ENCODE results near the gene PLA2G4D. TPM values are rescaled to one million over a fixed set of nuclear protein-coding genes. Genes with fewer than 3 reads are reported as not detected.

PLA2G4D gene
- total RNA-seq, 1 donor from 2014 or later: 26.5 TPM

DNA sequence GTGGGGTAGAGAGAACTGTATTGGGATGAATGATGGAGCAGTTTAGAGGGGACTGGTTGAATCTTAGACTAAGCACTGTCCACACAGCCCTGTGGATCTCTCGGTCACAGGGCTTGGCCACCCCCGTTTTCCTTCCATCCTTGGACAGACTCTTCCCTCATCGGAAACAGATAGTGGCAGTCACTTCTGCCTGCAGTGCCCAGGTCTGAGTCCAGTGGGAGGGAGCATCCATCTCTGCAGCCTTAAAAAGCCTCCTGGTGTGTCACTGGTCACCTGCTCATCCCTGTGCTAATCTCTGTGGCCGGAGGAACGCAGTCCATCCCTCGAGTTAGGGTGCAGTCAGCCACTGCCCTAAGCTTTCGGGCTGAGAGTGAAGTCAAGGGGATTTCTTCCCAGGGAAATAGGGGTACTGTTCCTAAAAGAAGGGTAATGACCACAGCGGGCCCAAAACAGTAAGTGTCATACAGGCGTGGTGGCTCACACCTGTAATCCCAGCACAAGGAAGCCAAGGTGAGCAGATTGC, 32.0 kb downstream of the PLA2G4D start:
- H3K4me3 ChIP-seq: no peak overlapping the region
- TF ChIP-seq, protein P1, sequence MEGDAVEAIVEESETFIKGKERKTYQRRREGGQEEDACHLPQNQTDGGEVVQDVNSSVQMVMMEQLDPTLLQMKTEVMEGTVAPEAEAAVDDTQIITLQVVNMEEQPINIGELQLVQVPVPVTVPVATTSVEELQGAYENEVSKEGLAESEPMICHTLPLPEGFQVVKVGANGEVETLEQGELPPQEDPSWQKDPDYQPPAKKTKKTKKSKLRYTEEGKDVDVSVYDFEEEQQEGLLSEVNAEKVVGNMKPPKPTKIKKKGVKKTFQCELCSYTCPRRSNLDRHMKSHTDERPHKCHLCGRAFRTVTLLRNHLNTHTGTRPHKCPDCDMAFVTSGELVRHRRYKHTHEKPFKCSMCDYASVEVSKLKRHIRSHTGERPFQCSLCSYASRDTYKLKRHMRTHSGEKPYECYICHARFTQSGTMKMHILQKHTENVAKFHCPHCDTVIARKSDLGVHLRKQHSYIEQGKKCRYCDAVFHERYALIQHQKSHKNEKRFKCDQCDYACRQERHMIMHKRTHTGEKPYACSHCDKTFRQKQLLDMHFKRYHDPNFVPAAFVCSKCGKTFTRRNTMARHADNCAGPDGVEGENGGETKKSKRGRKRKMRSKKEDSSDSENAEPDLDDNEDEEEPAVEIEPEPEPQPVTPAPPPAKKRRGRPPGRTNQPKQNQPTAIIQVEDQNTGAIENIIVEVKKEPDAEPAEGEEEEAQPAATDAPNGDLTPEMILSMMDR (IDR thresholded peaks at IDR 0.05): no peak
- TF ChIP-seq POLR2A (IDR thresholded peaks at IDR 0.05): no peak
- no peak for TF ChIP-seq POLR2AphosphoS5 (IDR thresholded peaks at IDR 0.05; ENCODE audit: insufficient read depth in 1 of 2, low read depth in 1 of 2)
- no peaks in the 10 kb centered on the region for H3K27me3 ChIP-seq
- intact Hi-C loops (cut with DNase I): no loop called here
- peak; percentile 37 to 77 for DNase-seq (ENCODE audit: extremely low spot score in 2 of 2)
- H3K4me1 ChIP-seq: peaks cover under 1% of the 10 kb centered on the region
- H3K9me3 ChIP-seq: no peaks in the 10 kb centered on the region
- no peaks in the 10 kb centered on the region for H3K36me3 ChIP-seq
- H3K27ac ChIP-seq: no peak overlapping the region

DNA sequence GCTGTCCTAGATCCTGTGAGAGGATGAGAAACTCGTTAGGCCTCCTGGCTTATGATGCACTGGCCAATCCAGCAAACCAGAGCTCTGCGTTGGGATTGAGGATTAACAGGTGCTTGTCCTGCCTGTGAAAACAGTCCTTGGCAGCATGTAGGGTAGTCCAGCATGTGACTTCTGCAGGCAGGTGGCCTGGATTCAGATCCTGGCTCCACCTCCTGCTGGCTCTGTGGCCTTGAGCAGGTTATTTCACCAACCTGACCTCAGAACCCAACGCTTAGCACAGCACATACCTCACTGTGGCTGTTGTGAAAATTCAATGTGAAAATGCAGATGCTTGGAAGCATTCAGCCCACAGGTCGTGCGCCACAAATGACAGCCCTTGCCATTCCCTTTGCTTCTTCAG, 33.6 kb downstream of the PLA2G4D start:
- Histone ChIP-seq H3K27me3 (no peaks in the 10 kb centered on the region), H3K4me1 (peaks cover 10% of the 10 kb centered on the region), H3K9me3 (no peaks in the 10 kb centered on the region), H3K36me3 (no peaks in the 10 kb centered on the region), H3K27ac (no peak overlapping the region), H3K4me3 (no peak overlapping the region)
- intact Hi-C loops (cut with DNase I): no loop called here
- TF ChIP-seq, protein P1 (IDR thresholded peaks at IDR 0.05): no peak
- TF ChIP-seq POLR2A (IDR thresholded peaks at IDR 0.05): no peak
- TF ChIP-seq POLR2AphosphoS5 (IDR thresholded peaks at IDR 0.05; ENCODE audit: insufficient read depth in 1 of 2, low read depth in 1 of 2): no peak
- no peak for DNase-seq (ENCODE audit: extremely low spot score in 2 of 2)

DNA sequence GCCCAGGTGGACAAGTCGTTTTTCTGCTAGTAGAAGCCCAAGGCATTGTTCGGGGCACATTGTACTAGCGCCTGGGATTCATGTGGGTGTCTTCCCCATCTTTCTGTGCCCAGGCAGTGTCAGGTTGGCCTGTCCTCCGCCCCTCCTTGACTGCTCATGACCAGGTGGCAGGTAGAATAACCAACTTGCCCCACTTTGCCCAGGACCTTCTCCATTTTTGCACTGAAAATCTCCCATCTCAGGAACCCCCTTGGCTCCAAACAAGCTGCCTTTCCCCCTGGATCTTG, 33.9 kb downstream of the PLA2G4D start:
- Histone ChIP-seq H3K4me1 (peaks cover 10% of the 10 kb centered on the region), H3K4me3 (no peak overlapping the region), H3K27ac (no peak overlapping the region), H3K27me3 (no peaks in the 10 kb centered on the region), H3K36me3 (no peaks in the 10 kb centered on the region), H3K9me3 (no peaks in the 10 kb centered on the region)
- TF ChIP-seq POLR2A (IDR thresholded peaks at IDR 0.05) (no peak), POLR2AphosphoS5 (IDR thresholded peaks at IDR 0.05; ENCODE audit: insufficient read depth in 1 of 2, low read depth in 1 of 2) (no peak)
- TF ChIP-seq, protein P1 (IDR thresholded peaks at IDR 0.05): no peak
- intact Hi-C loops (cut with DNase I): no loop called here
- peak in 1 of 2 donors; percentile 70 for DNase-seq (ENCODE audit: extremely low spot score in 2 of 2)

DNA sequence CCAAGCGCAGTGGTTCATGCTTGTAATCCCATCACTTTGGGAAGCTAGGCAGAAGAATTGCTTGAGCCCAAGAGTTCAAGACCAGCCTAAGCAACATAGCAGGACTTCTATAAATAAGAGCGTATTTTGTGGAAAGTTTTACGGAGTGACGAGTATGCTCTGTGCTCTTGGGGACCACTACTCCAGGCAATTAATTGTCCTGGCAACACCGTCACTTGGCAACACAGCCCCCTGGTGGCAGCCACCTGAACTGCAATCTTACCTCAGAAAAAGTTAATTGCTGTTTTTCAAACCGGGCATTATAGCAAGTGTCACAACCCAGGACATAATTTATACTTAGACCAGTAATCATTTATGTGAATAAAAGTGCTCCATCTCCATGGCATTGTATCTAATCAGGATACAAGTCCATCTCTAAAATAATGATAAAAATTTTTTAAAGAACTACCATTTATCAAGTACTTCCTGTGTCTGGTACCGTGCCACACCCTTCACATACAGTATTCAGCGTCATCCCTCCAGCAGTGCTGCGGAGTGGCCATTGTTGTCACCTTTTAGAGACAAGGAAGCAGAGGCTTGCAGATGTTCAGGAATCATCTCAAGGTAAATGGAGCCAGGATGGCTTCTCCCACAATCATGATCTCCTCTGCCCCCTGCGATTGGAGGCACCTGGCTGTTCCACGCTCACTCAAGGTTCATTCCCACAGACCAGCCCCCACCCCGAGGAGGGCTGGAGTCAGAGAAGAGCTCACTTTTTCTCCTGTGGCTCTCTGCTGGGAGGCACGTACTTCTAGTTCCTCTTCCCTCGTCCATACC, 34.5 kb downstream of the PLA2G4D start:
- H3K27me3 ChIP-seq: no peaks in the 10 kb centered on the region
- TF ChIP-seq, protein P1 (IDR thresholded peaks at IDR 0.05): peak; percentile 55 to 60 (median 55)
- no peak for TF ChIP-seq POLR2AphosphoS5 (IDR thresholded peaks at IDR 0.05; ENCODE audit: insufficient read depth in 1 of 2, low read depth in 1 of 2)
- H3K9me3 ChIP-seq: no peaks in the 10 kb centered on the region
- H3K4me3 ChIP-seq: no peak overlapping the region
- no peak for DNase-seq (ENCODE audit: extremely low spot score in 2 of 2)
- H3K36me3 ChIP-seq: no peaks in the 10 kb centered on the region
- no peak overlapping the region for H3K27ac ChIP-seq
- peaks cover 10% of the 10 kb centered on the region for H3K4me1 ChIP-seq
- intact Hi-C loops (cut with DNase I): no loop called here

DNA sequence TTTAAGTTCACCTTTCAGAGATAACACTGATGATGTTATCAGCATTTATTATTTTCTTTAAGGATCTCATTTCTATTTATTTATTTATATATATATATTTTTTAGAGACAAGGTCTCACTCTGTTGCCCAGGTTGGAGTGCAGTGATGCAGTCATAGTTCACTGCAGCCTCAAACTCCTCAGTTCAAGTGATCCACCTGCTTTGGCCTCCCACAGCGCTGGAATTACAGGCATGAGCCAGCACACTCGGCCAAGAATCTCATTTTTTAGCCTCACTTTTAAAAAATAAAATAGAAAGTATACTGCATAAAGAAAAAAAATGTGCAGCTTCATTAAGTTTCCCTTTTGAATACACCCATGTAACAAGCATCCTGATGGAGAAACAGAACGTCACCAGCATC, 35.6 kb downstream of the PLA2G4D start:
- DNase-seq (ENCODE audit: extremely low spot score in 2 of 2): no peak
- Histone ChIP-seq H3K36me3 (no peaks in the 10 kb centered on the region), H3K27ac (no peak overlapping the region), H3K4me3 (no peak overlapping the region), H3K9me3 (no peaks in the 10 kb centered on the region), H3K27me3 (no peaks in the 10 kb centered on the region), H3K4me1 (peaks cover 10% of the 10 kb centered on the region)
- intact Hi-C loops (cut with DNase I): no loop called here
- TF ChIP-seq, protein P1 (IDR thresholded peaks at IDR 0.05): no peak
- TF ChIP-seq POLR2AphosphoS5 (IDR thresholded peaks at IDR 0.05; ENCODE audit: insufficient read depth in 1 of 2, low read depth in 1 of 2) (no peak), POLR2A (IDR thresholded peaks at IDR 0.05) (no peak)
